Neuronal stem cell (in vitro differentiated cells): ENCODE data around the gene IPO4. TPM values are rescaled to one million over a fixed set of nuclear protein-coding genes. Genes with fewer than 3 reads are reported as not detected.

Source experiments
- DNase-seq: peaks from one replicate; pipeline ENCODE4 v3.0.0-alpha.2; 2013; ENCODE audit warnings: low spot score
- H2AFZ ChIP-seq: one replicate; pipeline ENCODE4 v1.6.1; 2013; ENCODE audit warnings: mild to moderate bottlenecking, low read length, inconsistent platforms
- H2AK5ac ChIP-seq: 2 replicates; pipeline ENCODE4 v1.6.1; 2013; ENCODE audit warnings: low read depth, mild to moderate bottlenecking, inconsistent platforms, low read length, moderate library complexity, mixed read lengths
- H2BK120ac ChIP-seq: 2 replicates; pipeline ENCODE4 v1.6.1; 2013; ENCODE audit warnings: low read depth, mild to moderate bottlenecking, inconsistent platforms, low read length, moderate library complexity, mixed read lengths
- H2BK12ac ChIP-seq: one replicate; pipeline ENCODE4 v1.6.1; 2013; ENCODE audit warnings: low read length, inconsistent platforms
- H2BK15ac ChIP-seq: 2 replicates; pipeline ENCODE4 v1.6.1; 2013; ENCODE audit warnings: mild to moderate bottlenecking, low read length, inconsistent platforms, mixed read lengths
- H2BK5ac ChIP-seq: one replicate; pipeline ENCODE4 v1.6.1; 2013; ENCODE audit warnings: inconsistent platforms, mild to moderate bottlenecking, low read length, moderate library complexity
- H3K14ac ChIP-seq: one replicate; pipeline ENCODE4 v1.6.1; 2013; ENCODE audit warnings: low read length, inconsistent platforms
- H3K18ac ChIP-seq: 2 replicates; pipeline ENCODE4 v1.6.1; 2013; ENCODE audit warnings: low read length, inconsistent platforms
- H3K23ac ChIP-seq: 2 replicates; pipeline ENCODE4 v1.6.1; 2013; ENCODE audit warnings: low read depth, mild to moderate bottlenecking, mixed read lengths, low read length, inconsistent platforms; ENCODE audit not compliant: poor library complexity
- H3K27ac ChIP-seq: replicated peaks from 3 replicates; pipeline ENCODE4 v1.5.1; 2013; ENCODE audit warnings: low read length, inconsistent platforms
- H3K27me3 ChIP-seq, 3 experiments: 2 replicates each; pipeline ENCODE4 v1.6.1; 2013; ENCODE audit warnings: low read length in 3 of 3, mild to moderate bottlenecking in 2 of 3, inconsistent platforms in 1 of 3, low read depth in 1 of 3, mixed read lengths in 1 of 3, moderate library complexity in 1 of 3; ENCODE audit not compliant: control insufficient read depth in 3 of 3, insufficient read depth in 3 of 3
- H3K36me3 ChIP-seq, 2 donors: replicated peaks in 1 of 2; 2 replicates each; pipeline ENCODE4 v1.6.1; 2013; ENCODE audit warnings: low read length in 2 of 2; ENCODE audit not compliant: control insufficient read depth in 2 of 2, insufficient read depth in 2 of 2
- H3K4ac ChIP-seq: 2 replicates; pipeline ENCODE4 v1.6.1; 2013; ENCODE audit warnings: inconsistent platforms, mild to moderate bottlenecking, low read length, moderate library complexity
- H3K4me1 ChIP-seq, 2 donors: 1 replicate in 1 of 2; 2 replicates in 1 of 2; pipeline ENCODE4 v1.6.1; 2013; ENCODE audit warnings: low read length in 2 of 2, low read depth in 1 of 2; ENCODE audit not compliant: control insufficient read depth in 2 of 2, insufficient read depth in 1 of 2
- H3K4me2 ChIP-seq: one replicate; pipeline ENCODE4 v1.6.1; 2013; ENCODE audit warnings: mild to moderate bottlenecking, low read length, inconsistent platforms; ENCODE audit not compliant: insufficient read depth, poor library complexity, severe bottlenecking
- H3K4me3 ChIP-seq, 2 donors: 2 replicates each; pipeline ENCODE4 v1.5.1; 2013; ENCODE audit warnings: low read length in 2 of 2, mild to moderate bottlenecking in 2 of 2, inconsistent platforms in 1 of 2, moderate library complexity in 1 of 2
- H3K79me1 ChIP-seq: one replicate; pipeline ENCODE4 v1.6.1; 2013; ENCODE audit warnings: low read depth, mild to moderate bottlenecking, inconsistent platforms, low read length, moderate library complexity
- H3K9ac ChIP-seq: one replicate; pipeline ENCODE4 v1.6.1; 2013; ENCODE audit warnings: mild to moderate bottlenecking, low read depth, low read length, inconsistent platforms; ENCODE audit not compliant: poor library complexity
- H3K9me3 ChIP-seq, 2 donors: replicated peaks in 1 of 2; 2 replicates each; pipeline versions ENCODE3 to v1.6.1; 2013; ENCODE audit warnings: low read length in 2 of 2, mild to moderate bottlenecking in 2 of 2, inconsistent platforms in 1 of 2, low read depth in 1 of 2, mixed read lengths in 1 of 2, moderate library complexity in 1 of 2; ENCODE audit not compliant: control insufficient read depth in 2 of 2, insufficient read depth in 1 of 2
- H4K8ac ChIP-seq: one replicate; pipeline ENCODE4 v1.6.1; 2013; ENCODE audit warnings: low read depth, mild to moderate bottlenecking, inconsistent platforms, low read length, moderate library complexity
- H4K91ac ChIP-seq: one replicate; pipeline ENCODE4 v1.6.1; 2013; ENCODE audit warnings: low read length, low read depth, mild to moderate bottlenecking, inconsistent platforms; ENCODE audit not compliant: poor library complexity
- WGBS, 2 donors: extraction: QIAGEN DNeasy Blood & Tissue Kit; methylation state at CpG; one replicate each; pipeline ENCODE4 v1.1.7; 2013; ENCODE audit warnings: missing lambda C conversion rate in 2 of 2, mixed read lengths in 1 of 2; ENCODE audit not compliant: insufficient read length in 2 of 2, insufficient replicate concordance in 1 of 2; ENCODE audit errors: extremely low coverage in 2 of 2; 5-methylcytosine and 5-hydroxymethylcytosine counted together
- polyA plus RNA-seq, 2 experiments: library from polyadenylated mRNA; stranded (reverse); fragments of 200-250 nt; gene quantifications; one replicate each; pipeline ENCODE4 v1.2.3, GENCODE V29; 2013

The IPO4 gene
- polyA plus RNA-seq (2013, experiment 1 of 2): 17.5 TPM
- polyA plus RNA-seq (2013, experiment 2 of 2): 17.9 TPM

GRCh38 chr14:24188251-24189058, at the start of gene IPO4:
Gene IPO4, minus strand, starts transcription at chr14:24188816. Its CDS starts 29 bp downstream, at chr14:24188787.
- peak within 1 kb of the TSS; percentile 26 for H2BK5ac ChIP-seq
- H2BK120ac ChIP-seq: no peak within 1 kb of the TSS
- H3K4me3 ChIP-seq: peak within 1 kb of the TSS; percentile 79 to 94
- peaks cover 49 to 74% of the 10 kb centered on the region in 2 donors for H3K36me3 ChIP-seq
- H2AK5ac ChIP-seq: peak within 1 kb of the TSS; percentile 38
- no peak within 1 kb of the TSS for H3K4ac ChIP-seq
- H2BK15ac ChIP-seq: no peak within 1 kb of the TSS
- H2BK12ac ChIP-seq: no peak within 1 kb of the TSS
- H3K27me3 ChIP-seq: no peaks in the 10 kb centered on the region
- peak within 1 kb of the TSS; percentile 86 for H2AFZ ChIP-seq
- WGBS, 2 donors: no CpG with 5 or more reads among the region's 65 CpGs
- H3K18ac ChIP-seq: peak within 1 kb of the TSS; percentile 88
- H3K23ac ChIP-seq: peak within 1 kb of the TSS; percentile 70
- peaks cover 4 to 7% of the 10 kb centered on the region in 2 donors for H3K4me1 ChIP-seq
- H4K91ac ChIP-seq: no peak within 1 kb of the TSS
- H3K9ac ChIP-seq: peak within 1 kb of the TSS; percentile 90
- no peak within 1 kb of the TSS for H4K8ac ChIP-seq
- no peak within 1 kb of the TSS for H3K14ac ChIP-seq
- no peaks in the 10 kb centered on the region for H3K9me3 ChIP-seq
- H3K27ac ChIP-seq: peak within 1 kb of the TSS; percentile 50
- DNase-seq: peak; percentile 93
- peak within 1 kb of the TSS; percentile 92 for H3K4me2 ChIP-seq
- H3K79me1 ChIP-seq: peaks cover 9% of the 10 kb centered on the region

GRCh38 chr14:24238123-24238522, 49.5 kb upstream of the IPO4 start:
- Histone ChIP-seq H3K18ac (no peak overlapping the region), H2BK15ac (no peak overlapping the region), H3K27ac (no peak overlapping the region), H3K36me3 (peaks cover 40 to 73% of the 10 kb centered on the region in 2 donors), H3K23ac (no peak overlapping the region), H3K4ac (no peak overlapping the region), H3K27me3 (no peaks in the 10 kb centered on the region), H2AFZ (no peak overlapping the region), H2AK5ac (no peak overlapping the region), H3K4me3 (no peak overlapping the region), H2BK12ac (no peak overlapping the region), H3K4me1 (peaks cover 4 to 6% of the 10 kb centered on the region in 2 donors), H2BK120ac (no peak overlapping the region), H4K91ac (no peak overlapping the region), H3K9ac (no peak overlapping the region), H3K9me3 (no peaks in the 10 kb centered on the region), H3K4me2 (no peak overlapping the region), H3K14ac (no peak overlapping the region), H4K8ac (no peak overlapping the region), H2BK5ac (no peak overlapping the region), H3K79me1 (peaks cover 4% of the 10 kb centered on the region)
- WGBS, 2 donors: no CpG with 5 or more reads among the region's 5 CpGs
- DNase-seq: no peak

GRCh38 chr14:24237463-24237955, 48.9 kb upstream of the IPO4 start:
- no peak overlapping the region for H3K18ac ChIP-seq
- H3K4me1 ChIP-seq: peaks cover 6% of the 10 kb centered on the region in 2 donors
- no peak for DNase-seq

GRCh38 chr14:24236689-24237462, 48.3 kb upstream of the IPO4 start:
- Histone ChIP-seq H3K9ac (no peak overlapping the region), H4K91ac (no peak overlapping the region), H3K27ac (no peak overlapping the region), H3K4me2 (no peak overlapping the region), H3K4me3 (no peak overlapping the region), H2AFZ (no peak overlapping the region), H2BK120ac (no peak overlapping the region), H3K9me3 (no peaks in the 10 kb centered on the region), H3K79me1 (peaks cover 4% of the 10 kb centered on the region), H3K36me3 (peaks cover 40 to 73% of the 10 kb centered on the region in 2 donors), H2BK12ac (no peak overlapping the region), H3K4ac (no peak overlapping the region), H4K8ac (no peak overlapping the region), H3K18ac (no peak overlapping the region), H2BK5ac (no peak overlapping the region), H3K4me1 (peaks cover 6% of the 10 kb centered on the region in 2 donors), H3K23ac (no peak overlapping the region), H3K14ac (no peak overlapping the region), H2BK15ac (no peak overlapping the region), H2AK5ac (no peak overlapping the region), H3K27me3 (no peaks in the 10 kb centered on the region)
- DNase-seq: no peak
- no CpG with 5 or more reads among the region's 6 CpGs for WGBS, 2 donors

More at GRCh38 chr14:24237463-24237955, 48.9 kb upstream of the IPO4 start:
- no peaks in the 10 kb centered on the region for H3K9me3 ChIP-seq
- H3K79me1 ChIP-seq: peaks cover 4% of the 10 kb centered on the region
- no peak overlapping the region for H4K91ac ChIP-seq
- H3K4me2 ChIP-seq: no peak overlapping the region
- no peak overlapping the region for H2BK5ac ChIP-seq
- no peak overlapping the region for H2AFZ ChIP-seq
- no peak overlapping the region for H2BK120ac ChIP-seq
- no peak overlapping the region for H2BK12ac ChIP-seq
- no peak overlapping the region for H2AK5ac ChIP-seq
- H3K4me3 ChIP-seq: no peak overlapping the region
- no CpG with 5 or more reads among the region's 2 CpGs for WGBS, 2 donors
- H4K8ac ChIP-seq: no peak overlapping the region
- H3K27ac ChIP-seq: no peak overlapping the region
- H3K14ac ChIP-seq: no peak overlapping the region
- no peaks in the 10 kb centered on the region for H3K27me3 ChIP-seq
- no peak overlapping the region for H3K9ac ChIP-seq
- no peak overlapping the region for H3K23ac ChIP-seq
- no peak overlapping the region for H3K4ac ChIP-seq
- peaks cover 40 to 73% of the 10 kb centered on the region in 2 donors for H3K36me3 ChIP-seq
- H2BK15ac ChIP-seq: no peak overlapping the region
